Peyer's patch (tissue), 4 donors: Measurements from ENCODE around the gene PLPP6.

Experiments
- POLR2A ChIP-seq, 2 donors: fragments of 450-650 bp; IDR thresholded peaks; one replicate each; pipeline ENCODE4 v1.5.1; 2017; ENCODE audit warnings: antibody characterized with exemption in 2 of 2, mild to moderate bottlenecking in 2 of 2, moderate library complexity in 2 of 2
- TF ChIP-seq, protein P1 (sequence below), 6 experiments: fragments of 450-650 bp in 4 of 6; fragments of 200-600 bp in 2 of 6; sonication (generic) in 1 of 6; IDR thresholded peaks; one replicate each; pipeline ENCODE4 v1.5.1; 2017 to 2019; ENCODE audit warnings: antibody characterized with exemption in 6 of 6, mild to moderate bottlenecking in 3 of 6, moderate library complexity in 1 of 6

DNA sequence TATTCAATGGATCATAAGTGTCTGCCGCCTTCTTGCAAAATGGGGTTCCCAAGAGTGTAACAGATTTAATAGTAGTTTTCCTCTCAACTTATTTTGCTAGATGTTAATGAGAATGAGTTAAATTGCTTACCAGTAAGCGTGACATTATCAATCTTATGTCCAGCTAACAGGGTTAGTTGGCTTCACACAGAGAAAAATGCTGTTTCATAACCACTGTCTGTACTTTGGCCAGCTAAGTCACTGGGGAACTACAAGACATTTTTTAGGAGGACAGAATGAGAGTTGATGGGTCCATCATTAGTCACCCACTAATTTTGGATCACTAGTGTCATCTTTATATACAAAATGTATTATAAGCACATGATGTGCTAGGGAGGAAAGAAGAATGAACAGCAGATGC is 18.7 kb downstream of the PLPP6 start:
- TF ChIP-seq, protein P1, sequence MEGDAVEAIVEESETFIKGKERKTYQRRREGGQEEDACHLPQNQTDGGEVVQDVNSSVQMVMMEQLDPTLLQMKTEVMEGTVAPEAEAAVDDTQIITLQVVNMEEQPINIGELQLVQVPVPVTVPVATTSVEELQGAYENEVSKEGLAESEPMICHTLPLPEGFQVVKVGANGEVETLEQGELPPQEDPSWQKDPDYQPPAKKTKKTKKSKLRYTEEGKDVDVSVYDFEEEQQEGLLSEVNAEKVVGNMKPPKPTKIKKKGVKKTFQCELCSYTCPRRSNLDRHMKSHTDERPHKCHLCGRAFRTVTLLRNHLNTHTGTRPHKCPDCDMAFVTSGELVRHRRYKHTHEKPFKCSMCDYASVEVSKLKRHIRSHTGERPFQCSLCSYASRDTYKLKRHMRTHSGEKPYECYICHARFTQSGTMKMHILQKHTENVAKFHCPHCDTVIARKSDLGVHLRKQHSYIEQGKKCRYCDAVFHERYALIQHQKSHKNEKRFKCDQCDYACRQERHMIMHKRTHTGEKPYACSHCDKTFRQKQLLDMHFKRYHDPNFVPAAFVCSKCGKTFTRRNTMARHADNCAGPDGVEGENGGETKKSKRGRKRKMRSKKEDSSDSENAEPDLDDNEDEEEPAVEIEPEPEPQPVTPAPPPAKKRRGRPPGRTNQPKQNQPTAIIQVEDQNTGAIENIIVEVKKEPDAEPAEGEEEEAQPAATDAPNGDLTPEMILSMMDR (IDR thresholded peaks at IDR 0.05): no peak
- TF ChIP-seq POLR2A (IDR thresholded peaks at IDR 0.05): no peak
